Measurements from ENCODE around the gene RFC5. TPM values are rescaled to one million over a fixed set of nuclear protein-coding genes. Genes with fewer than 3 reads are reported as not detected.
"Not testable (repeated sequence)": the region's sequence is repeated elsewhere in the genome, so short reads cannot be mapped to it uniquely, and the experiment has no call there.

Gene RFC5
- total RNA-seq, 2 donors from 2014 or later, result 34.8 to 62.4 TPM

DNA sequence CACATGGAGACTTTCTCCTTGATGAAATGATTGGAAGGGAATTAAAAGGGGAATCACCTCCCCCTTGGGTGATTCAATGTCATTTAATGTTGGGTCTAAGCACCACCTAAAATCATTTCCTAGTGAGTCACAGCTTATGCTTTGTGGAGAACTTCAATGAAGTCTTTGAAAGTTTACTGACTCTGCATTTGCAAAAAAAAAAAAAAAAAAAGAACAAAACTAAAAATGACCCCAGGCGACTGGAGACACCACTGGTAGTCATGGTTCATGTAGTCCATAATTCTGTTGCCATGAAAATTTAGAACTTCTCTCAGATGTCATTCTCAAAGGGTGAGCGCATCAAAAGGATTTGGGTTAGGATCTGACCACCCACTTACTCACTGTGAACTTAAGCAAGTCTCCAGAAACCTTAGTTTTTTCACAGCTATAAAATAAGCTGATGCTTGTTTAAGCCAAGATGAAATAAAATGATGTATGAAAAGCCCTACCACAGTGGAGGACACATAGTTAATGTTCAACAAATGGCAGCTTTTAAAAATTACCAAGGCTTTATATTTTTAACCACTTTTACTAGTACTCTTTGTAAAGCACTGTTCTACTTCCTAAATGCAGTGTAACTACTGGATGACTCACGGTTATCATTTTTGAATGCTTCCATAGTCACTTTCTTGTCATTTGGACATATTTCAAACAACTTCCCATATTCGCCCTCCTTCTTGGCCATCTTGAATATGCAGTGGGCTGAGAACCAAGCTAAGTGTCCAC, 29.6 kb upstream of the RFC5 start:
- no peaks in the 10 kb centered on the region for H3K36me3 Mint-ChIP-seq
- no peak overlapping the region for H3K4me3 Mint-ChIP-seq
- H3K27ac Mint-ChIP-seq, result no peak overlapping the region
- no peaks in the 10 kb centered on the region for H3K4me1 Mint-ChIP-seq (ENCODE audit: low read depth in 2 of 2)
- H3K27me3 Mint-ChIP-seq, result peaks cover 9 to 14% of the 10 kb centered on the region in 2 donors
- DNase-seq (ENCODE audit: low spot score) (no peak), ATAC-seq (no peak)
- H3K9me3 Mint-ChIP-seq, result no peaks in the 10 kb centered on the region

DNA sequence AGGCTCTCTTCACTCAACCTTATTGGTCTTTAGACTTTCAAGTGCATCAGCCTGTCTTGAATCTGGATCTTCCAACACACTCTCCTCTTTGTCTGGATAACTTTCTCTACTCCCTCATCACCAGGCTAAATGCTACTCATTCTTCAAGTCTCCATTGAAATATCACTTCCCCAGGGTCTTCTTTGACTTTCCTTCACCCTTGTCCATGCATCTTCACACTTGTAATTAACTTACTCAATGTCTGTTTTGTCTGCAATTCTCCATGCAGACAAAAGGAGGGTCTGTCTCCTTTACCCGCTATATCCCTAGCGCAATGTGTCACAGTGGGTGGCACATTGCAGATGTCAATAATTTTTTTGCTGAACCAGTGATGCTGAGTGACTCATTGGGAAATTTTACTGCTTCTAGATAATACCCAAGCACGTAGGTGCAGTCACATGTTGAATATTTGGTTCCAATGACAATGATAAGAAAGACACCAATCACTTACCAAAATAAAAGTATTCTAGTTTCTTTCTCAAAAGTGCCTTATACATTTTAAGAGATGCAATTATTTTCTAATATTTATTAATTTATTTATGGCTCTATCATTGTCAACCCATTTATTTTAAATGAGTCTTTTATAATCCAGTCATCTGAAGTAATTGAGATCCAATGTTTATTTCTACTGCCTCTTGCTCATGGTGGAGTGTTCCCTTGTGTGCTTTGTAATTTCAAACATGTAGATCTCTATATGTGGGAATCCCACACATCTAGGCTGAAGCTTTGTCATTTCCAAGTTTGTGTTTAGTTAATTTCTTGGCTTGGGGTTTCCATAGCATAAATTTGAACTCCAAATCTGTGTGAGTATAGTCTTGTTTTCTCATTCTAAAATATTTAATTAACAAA, 21.7 kb upstream of the RFC5 start:
- peaks cover 16 to 29% of the 10 kb centered on the region in 2 donors for H3K27me3 Mint-ChIP-seq
- no peak overlapping the region for H3K4me3 Mint-ChIP-seq
- peaks cover 2% of the 10 kb centered on the region for H3K9me3 Mint-ChIP-seq
- peaks cover under 1 to 1% of the 10 kb centered on the region in 2 donors for H3K4me1 Mint-ChIP-seq (ENCODE audit: low read depth in 2 of 2)
- H3K36me3 Mint-ChIP-seq, result no peaks in the 10 kb centered on the region
- DNase-seq (ENCODE audit: low spot score) (no peak), ATAC-seq (no peak)
- H3K27ac Mint-ChIP-seq, result no peak overlapping the region

DNA sequence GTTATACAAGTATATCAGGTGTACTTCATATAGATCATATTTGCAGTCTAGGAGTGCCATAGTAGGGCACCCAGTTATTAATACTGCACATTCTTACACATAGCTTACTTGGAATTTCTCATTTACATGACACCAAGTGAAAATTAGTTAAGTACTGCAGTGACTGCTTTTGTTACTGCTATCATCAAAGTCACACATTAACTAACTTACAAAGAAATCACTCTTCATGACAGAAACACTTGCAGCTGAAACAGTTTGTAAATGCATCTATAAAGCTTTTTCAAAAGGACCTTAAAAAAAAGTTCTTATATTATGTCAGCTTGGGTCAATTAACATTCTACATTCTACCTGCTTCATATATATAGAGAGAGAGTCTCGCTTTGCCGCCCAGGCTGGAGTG, 17.8 kb upstream of the RFC5 start:
- no peak for ATAC-seq
- Mint-ChIP-seq H3K4me3 (no peak overlapping the region), H3K9me3 (peaks cover 5% of the 10 kb centered on the region), H3K4me1 (ENCODE audit: low read depth in 2 of 2) (peaks cover 3 to 5% of the 10 kb centered on the region in 2 donors), H3K27me3 (peaks cover 11 to 23% of the 10 kb centered on the region in 2 donors), H3K27ac (no peak overlapping the region), H3K36me3 (no peaks in the 10 kb centered on the region)
- DNase-seq (ENCODE audit: low spot score), result no peak

DNA sequence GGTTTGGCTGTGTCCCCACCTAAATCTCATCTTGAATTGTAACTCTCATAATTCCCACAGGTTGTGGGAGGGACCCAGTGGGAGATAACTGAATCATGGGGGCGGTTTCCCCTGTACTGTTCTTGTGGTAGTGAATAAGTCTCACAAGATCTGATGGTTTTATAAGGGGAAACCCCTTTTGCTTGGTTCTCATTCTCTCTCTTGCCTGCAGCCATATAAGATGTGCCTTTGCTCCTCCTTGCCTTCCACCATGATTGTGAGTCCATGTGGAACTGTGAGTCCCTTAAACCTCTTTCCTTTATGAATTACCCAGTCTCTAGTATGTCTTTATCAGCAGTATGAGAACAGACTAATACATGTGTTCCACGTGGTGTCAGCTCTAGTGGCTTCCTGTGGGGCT, 16.7 kb upstream of the RFC5 start:
- peaks cover 5 to 12% of the 10 kb centered on the region in 2 donors for H3K27me3 Mint-ChIP-seq
- not testable (repeated sequence) for H3K27ac Mint-ChIP-seq; DNase-seq (ENCODE audit: low spot score); ATAC-seq; H3K9me3 Mint-ChIP-seq; H3K4me1 Mint-ChIP-seq (ENCODE audit: low read depth in 2 of 2); H3K4me3 Mint-ChIP-seq; H3K36me3 Mint-ChIP-seq

DNA sequence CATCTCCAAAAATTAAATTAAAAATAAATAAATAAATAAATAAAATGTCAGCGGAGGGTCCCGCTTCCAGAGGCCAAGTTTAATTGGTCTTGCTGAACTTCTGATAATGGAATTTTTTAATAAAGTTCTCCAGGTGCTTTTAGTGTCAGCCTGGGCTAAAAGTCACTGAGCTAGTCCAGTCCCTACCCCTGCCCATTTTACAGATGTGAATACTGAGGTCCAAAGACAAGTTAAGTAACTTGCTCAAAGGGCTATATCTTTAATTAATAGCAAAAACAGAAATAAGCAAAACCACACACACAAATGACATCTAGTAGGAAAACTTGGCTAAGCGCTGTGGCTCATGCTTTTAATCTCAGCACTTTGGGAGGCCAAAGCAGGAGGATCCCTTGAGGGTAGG, 5.6 kb upstream of the RFC5 start:
- Mint-ChIP-seq H3K27me3 (peaks cover 0 to 9% of the 10 kb centered on the region in 2 donors), H3K36me3 (no peaks in the 10 kb centered on the region), H3K4me1 (ENCODE audit: low read depth in 2 of 2) (no peaks in the 10 kb centered on the region), H3K27ac (no peak overlapping the region), H3K9me3 (no peaks in the 10 kb centered on the region), H3K4me3 (no peak overlapping the region)
- DNase-seq (ENCODE audit: low spot score), result no peak
- ATAC-seq, result no peak

DNA sequence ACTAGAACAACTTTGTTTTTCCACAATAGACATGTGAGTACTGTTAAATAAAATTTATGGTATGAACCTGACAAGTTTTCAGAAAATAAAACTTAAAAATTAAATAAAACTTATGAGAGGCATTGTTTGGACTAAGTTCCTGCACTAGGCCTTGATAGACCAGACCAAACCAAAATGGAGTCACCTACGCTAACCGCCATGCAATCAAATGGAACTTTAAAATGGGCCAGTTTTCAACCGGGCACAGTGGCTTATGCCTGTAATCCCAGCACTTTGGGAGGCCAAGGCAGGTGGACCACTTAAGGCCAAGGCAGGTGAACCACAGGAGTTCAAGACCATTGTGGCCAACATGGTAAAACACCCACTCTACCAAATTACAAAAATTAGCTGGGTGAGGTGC, 5.1 kb upstream of the RFC5 start:
- ATAC-seq (no peak), DNase-seq (ENCODE audit: low spot score) (no peak)
- Mint-ChIP-seq H3K4me3 (no peak overlapping the region), H3K9me3 (no peaks in the 10 kb centered on the region), H3K36me3 (no peaks in the 10 kb centered on the region), H3K4me1 (ENCODE audit: low read depth in 2 of 2) (peaks cover 1 to 3% of the 10 kb centered on the region in 2 donors), H3K27ac (no peak overlapping the region), H3K27me3 (peaks cover 0 to 9% of the 10 kb centered on the region in 2 donors)

DNA sequence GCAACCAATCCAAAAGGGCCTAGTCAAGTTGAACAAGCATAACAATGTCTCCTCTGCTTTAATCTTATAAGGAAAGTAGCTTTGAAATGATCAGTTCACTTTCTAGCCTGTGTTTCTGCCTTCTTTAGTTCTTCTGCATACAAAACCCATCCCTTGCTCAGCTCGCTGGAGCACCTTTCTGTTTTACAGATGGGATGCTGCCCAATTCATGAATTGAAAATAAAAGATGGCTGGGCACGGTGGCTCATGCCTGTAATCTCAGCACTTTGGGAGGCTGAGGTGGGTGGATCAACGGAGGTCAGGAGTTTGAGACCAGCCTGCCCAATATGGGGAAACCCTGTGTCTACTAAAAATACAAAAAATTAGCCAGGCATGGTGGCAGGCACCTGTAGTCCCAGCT, 4.5 kb upstream of the RFC5 start:
- peaks cover 0 to 9% of the 10 kb centered on the region in 2 donors for H3K27me3 Mint-ChIP-seq
- no peak for ATAC-seq
- DNase-seq (ENCODE audit: low spot score), result no peak
- no peaks in the 10 kb centered on the region for H3K9me3 Mint-ChIP-seq
- H3K4me1 Mint-ChIP-seq (ENCODE audit: low read depth in 2 of 2), result peaks cover 4 to 6% of the 10 kb centered on the region in 2 donors
- no peak overlapping the region for H3K27ac Mint-ChIP-seq
- no peaks in the 10 kb centered on the region for H3K36me3 Mint-ChIP-seq
- no peak overlapping the region for H3K4me3 Mint-ChIP-seq

DNA sequence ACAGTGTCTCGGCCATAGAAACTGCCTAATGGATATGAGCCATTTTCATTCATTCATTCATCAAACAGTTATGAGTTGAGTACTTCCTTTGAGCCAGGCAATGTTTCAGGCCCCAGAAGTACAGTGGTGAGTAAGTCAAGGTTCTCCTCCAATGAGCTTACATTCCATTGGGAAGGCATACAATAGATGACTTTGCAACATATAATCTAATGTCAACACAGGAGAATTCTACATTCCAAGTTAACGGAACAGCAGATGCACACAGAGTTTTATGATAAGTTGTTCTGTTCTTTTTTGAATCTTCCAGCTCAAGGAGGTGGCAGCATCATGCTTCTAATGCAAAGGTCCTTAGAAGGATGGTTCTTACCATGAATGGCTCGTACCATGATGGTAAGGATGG, 3.2 kb upstream of the RFC5 start:
- Mint-ChIP-seq H3K4me3 (no peak overlapping the region), H3K4me1 (ENCODE audit: low read depth in 2 of 2) (peaks cover 13 to 19% of the 10 kb centered on the region in 2 donors), H3K27ac (no peak overlapping the region), H3K36me3 (peaks cover 5% of the 10 kb centered on the region), H3K27me3 (peaks cover 0 to 9% of the 10 kb centered on the region in 2 donors), H3K9me3 (no peaks in the 10 kb centered on the region)
- ATAC-seq, result no peak
- no peak for DNase-seq (ENCODE audit: low spot score)

DNA sequence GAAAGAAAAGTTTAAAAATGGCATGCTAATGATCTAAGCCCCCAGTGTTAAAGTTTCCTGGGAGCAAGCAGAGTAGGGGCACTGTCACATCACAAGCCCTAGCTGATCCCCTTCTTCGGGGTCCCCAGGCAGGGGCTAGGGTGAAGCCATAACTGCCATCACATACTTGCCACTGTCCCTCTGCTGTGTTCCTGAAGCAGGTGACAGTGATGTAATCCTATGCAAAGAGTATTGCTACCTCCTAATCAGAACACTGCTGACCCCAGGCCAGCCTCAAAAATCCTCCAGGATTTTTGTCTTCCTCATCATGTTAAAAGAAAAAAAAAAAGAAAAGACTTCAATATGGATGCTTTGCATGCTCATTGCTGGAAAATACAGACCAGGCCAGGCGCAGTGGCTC, 1.2 kb upstream of the RFC5 start:
- no peak for ATAC-seq
- Mint-ChIP-seq H3K9me3 (no peaks in the 10 kb centered on the region), H3K27ac (no peak overlapping the region), H3K4me3 (no peak overlapping the region), H3K27me3 (peaks cover 0 to 4% of the 10 kb centered on the region in 2 donors), H3K36me3 (peaks cover 7% of the 10 kb centered on the region), H3K4me1 (ENCODE audit: low read depth in 2 of 2) (peaks cover 13 to 19% of the 10 kb centered on the region in 2 donors)
- no peak for DNase-seq (ENCODE audit: low spot score)

DNA sequence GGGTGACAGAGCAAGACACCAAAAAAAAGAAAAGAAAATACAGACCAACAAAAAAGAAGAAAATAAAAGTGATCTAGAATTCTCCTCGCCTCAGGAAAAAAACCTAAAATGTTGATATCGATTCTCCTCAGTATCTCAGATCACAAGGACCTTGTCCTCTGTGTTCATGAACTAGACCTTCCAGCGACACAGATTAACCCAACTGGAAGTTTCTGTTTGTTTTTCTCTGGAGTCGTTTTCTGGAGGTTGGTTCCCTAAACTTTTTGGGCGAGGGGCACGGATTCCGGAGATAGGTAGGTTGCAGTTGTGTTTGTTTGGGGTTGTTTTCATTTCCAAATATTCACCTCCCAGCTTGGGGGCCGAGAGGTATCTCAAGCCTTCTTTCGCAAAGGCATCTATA, 559 bp upstream of the RFC5 start:
- Mint-ChIP-seq H3K27ac (peak overlapping the region; percentile 83 to 89), H3K36me3 (peaks cover 13% of the 10 kb centered on the region), H3K27me3 (peaks cover 0 to 4% of the 10 kb centered on the region in 2 donors), H3K9me3 (no peaks in the 10 kb centered on the region), H3K4me1 (ENCODE audit: low read depth in 2 of 2) (peaks cover 13 to 19% of the 10 kb centered on the region in 2 donors), H3K4me3 (peak overlapping the region; percentile 97)
- no peak for DNase-seq (ENCODE audit: low spot score)
- ATAC-seq, result no peak

DNA sequence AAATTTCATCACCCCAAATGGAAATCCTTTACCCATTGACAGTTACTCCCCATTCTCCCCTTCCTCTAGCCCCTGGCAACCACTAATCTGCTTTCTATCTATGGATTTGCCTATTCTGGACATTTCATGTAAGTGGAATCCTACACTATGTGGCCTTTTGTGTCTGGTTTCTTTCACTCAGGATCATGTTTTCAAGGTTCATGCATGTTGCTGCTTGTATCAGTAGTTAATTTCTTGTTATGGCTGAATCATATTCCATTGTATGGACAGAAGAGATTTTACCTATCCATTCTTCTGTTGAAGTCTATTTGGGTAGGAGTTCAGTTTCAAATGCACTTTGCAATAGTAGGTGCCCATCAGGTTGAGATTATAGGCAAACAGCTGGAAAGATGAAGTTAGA, 1.4 kb downstream of the RFC5 start:
- Mint-ChIP-seq H3K36me3 (peaks cover 21% of the 10 kb centered on the region), H3K9me3 (no peaks in the 10 kb centered on the region)

DNA sequence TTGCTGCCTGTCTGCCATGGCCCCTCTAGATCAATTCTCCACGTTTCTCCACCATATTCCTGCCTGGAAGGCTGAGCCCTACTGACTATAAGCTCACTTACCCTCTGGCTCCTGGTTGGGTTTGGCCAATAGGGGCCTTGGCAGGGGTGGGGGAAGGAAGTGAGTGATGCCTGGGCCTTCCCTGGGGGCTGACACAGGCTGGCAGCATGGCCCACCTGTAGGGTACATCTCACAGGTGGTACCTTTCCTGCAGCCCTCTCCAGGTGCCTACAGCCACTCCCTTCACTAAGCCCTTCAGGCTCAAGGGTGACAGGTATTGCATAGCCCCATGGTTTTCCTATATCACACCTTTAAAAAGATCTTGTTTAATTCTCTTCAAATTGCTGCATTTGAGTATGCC, 3.5 kb downstream of the RFC5 start:
- Mint-ChIP-seq H3K4me1 (ENCODE audit: low read depth in 2 of 2) (peaks cover 17 to 23% of the 10 kb centered on the region in 2 donors), H3K36me3 (peaks cover 21% of the 10 kb centered on the region), H3K27me3 (no peaks in the 10 kb centered on the region), H3K4me3 (no peak overlapping the region), H3K9me3 (no peaks in the 10 kb centered on the region), H3K27ac (no peak overlapping the region)
- ATAC-seq (no peak), DNase-seq (ENCODE audit: low spot score) (no peak)

More for the DNA sequence above, 1.4 kb downstream of the RFC5 start:
- peak overlapping the region; percentile 97 for H3K4me3 Mint-ChIP-seq
- ATAC-seq (no peak), DNase-seq (ENCODE audit: low spot score) (no peak)
- peaks cover 16 to 23% of the 10 kb centered on the region in 2 donors for H3K4me1 Mint-ChIP-seq (ENCODE audit: low read depth in 2 of 2)
- peaks cover 0 to 4% of the 10 kb centered on the region in 2 donors for H3K27me3 Mint-ChIP-seq
- H3K27ac Mint-ChIP-seq, result peak overlapping the region; percentile 83 to 89

DNA sequence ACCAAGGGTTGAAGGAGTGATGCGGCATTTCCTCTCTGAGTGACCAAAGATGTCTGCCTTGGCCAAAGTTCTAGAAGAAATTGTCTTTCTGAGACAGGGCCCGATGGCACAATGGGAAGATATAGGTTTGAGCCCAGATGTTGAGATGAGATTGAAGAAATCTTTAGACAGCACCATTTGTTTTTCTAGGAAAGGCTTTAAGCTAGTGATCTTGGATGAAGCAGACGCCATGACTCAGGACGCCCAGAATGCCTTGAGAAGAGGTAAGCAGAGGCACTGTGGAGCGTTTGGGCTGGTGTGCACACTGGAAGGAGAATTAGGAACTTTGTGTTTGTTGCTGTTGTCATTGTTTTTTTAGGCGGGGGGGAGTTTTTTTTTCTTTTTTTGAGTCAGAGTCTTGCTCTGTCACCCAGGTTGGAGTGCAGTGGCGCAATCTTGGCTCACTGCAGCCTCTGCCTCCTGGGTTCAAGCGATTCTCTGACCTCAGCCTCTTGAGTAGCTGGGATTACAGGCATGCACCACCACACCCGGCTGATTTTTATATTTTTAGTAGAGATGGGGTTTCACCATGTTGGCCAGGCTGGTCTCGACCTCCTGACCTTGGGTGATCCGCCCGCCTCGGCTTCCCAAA, 5.7 kb downstream of the RFC5 start:
- not testable (repeated sequence) for H3K4me3 Mint-ChIP-seq; ATAC-seq; H3K27me3 Mint-ChIP-seq; H3K9me3 Mint-ChIP-seq; DNase-seq (ENCODE audit: low spot score)
- Mint-ChIP-seq H3K36me3 (peaks cover 21% of the 10 kb centered on the region), H3K27ac (peak overlapping the region in 1 of 2 donors; percentile 28), H3K4me1 (ENCODE audit: low read depth in 2 of 2) (peaks cover 11 to 15% of the 10 kb centered on the region in 2 donors)

DNA sequence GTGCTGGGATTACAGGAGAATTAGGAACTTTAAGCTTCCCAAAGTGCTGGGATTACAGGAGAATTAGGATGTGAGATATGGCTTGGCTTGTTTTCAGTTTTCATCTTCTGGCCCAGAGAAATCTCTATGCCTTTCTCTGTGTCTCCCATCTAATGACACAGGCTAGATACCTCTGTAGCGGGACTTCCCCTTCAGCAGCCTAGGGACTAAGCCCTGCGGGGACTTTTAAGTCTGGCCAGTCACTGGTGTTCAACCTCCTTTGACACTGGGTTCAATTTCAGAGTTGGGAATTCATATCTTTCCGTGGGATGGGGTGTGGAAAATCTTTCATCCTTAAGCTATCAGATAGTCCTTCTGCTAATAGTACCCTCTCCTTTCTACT, 6.2 kb downstream of the RFC5 start:
- Mint-ChIP-seq H3K9me3 (no peaks in the 10 kb centered on the region), H3K27ac (no peak overlapping the region), H3K36me3 (peaks cover 21% of the 10 kb centered on the region), H3K4me3 (no peak overlapping the region), H3K4me1 (ENCODE audit: low read depth in 2 of 2) (peaks cover 9 to 10% of the 10 kb centered on the region in 2 donors), H3K27me3 (no peaks in the 10 kb centered on the region)
- ATAC-seq, result no peak
- DNase-seq (ENCODE audit: low spot score), result no peak
